Measurements from ENCODE around the gene PEX5. TPM values are rescaled to one million over a fixed set of nuclear protein-coding genes. Genes with fewer than 3 reads are reported as not detected.
"Not testable (repeated sequence)": the region's sequence is repeated elsewhere in the genome, so short reads cannot be mapped to it uniquely, and the experiment has no call there.

The PEX5 gene
- total RNA-seq, 1 donor from 2014 or later, result 39.7 TPM

DNA sequence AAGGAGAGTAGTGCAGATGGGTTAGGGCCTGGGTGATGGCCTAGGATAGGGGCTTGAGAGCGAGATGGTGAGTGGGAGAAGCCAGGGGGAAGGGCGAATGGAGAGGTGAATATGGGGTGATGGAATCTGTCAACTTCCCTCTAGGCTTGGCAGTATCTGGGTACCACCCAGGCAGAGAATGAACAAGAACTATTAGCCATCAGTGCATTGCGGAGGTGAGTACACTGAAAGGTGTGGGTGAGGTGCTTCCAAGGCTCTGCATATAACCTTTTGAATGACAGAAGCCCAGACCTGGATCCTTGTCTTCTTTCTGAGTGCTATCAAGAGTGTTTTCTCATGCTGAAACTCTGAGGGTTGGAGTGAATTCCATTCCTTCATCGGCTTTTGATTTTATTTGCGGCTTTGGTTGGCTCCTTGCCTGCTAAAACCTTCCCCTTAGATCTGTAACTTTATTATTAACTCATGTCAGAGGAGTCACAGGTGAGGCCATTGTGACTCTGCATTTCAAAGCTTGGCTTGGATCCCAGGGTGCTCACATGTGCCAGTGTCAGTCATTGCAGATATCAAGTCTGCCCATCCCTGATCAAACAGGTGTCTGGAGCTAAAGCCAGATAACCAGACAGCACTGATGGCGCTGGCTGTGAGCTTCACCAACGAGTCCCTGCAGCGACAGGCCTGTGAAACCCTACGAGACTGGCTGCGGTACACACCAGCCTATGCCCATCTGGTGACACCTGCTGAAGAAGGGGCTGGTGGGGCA, 18.6 kb downstream of the PEX5 start:
- peaks cover 49 to 68% (median 68%) of the 10 kb centered on the region in 3 donors for H3K36me3 ChIP-seq (ENCODE audit: control insufficient read depth in 3 of 3, insufficient read depth in 3 of 3, low read length in 3 of 3)
- H3K27ac ChIP-seq (ENCODE audit: low read depth, low read length), result peak overlapping the region; percentile 70
- no peak overlapping the region for H3K9ac ChIP-seq (ENCODE audit: low read depth in 1 of 3, low read length in 3 of 3)

DNA sequence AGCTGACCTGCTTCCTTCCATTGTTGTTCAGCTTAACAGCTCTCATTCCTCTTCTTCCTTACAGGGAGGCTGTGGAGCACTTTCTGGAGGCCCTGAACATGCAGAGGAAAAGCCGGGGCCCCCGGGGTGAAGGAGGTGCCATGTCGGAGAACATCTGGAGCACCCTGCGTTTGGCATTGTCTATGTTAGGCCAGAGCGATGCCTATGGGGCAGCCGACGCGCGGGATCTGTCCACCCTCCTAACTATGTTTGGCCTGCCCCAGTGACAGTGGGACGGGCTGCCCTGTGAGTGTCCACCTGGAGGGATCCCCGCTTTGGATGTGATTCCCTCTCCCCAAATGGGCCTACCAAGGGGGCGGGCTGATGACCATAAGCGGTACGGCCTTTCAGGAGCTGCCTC, 20.5 kb downstream of the PEX5 start:
- Histone ChIP-seq H3K9me3 (ENCODE audit: control insufficient read depth in 3 of 3, low read length in 3 of 3) (no peaks in the 10 kb centered on the region), H3K4me3 (ENCODE audit: low read length in 3 of 3) (no peak overlapping the region), H3K36me3 (ENCODE audit: control insufficient read depth in 3 of 3, insufficient read depth in 3 of 3, low read length in 3 of 3) (peaks cover 43 to 62% (median 60%) of the 10 kb centered on the region in 3 donors), H3K4me1 (ENCODE audit: control insufficient read depth in 3 of 3, insufficient read depth in 3 of 3, low read length in 3 of 3) (peaks cover 6 to 10% (median 8%) of the 10 kb centered on the region in 3 donors), H3K9ac (ENCODE audit: low read depth in 1 of 3, low read length in 3 of 3) (no peak overlapping the region), H3K27ac (ENCODE audit: low read depth, low read length) (no peak overlapping the region), H3K27me3 (ENCODE audit: control insufficient read depth in 3 of 3, insufficient read depth in 3 of 3, low read length in 3 of 3) (no peaks in the 10 kb centered on the region)

More for the DNA sequence above, 18.6 kb downstream of the PEX5 start:
- Histone ChIP-seq H3K4me3 (ENCODE audit: low read length in 3 of 3) (peak overlapping the region in 1 of 3 donors; percentile 17), H3K4me1 (ENCODE audit: control insufficient read depth in 3 of 3, insufficient read depth in 3 of 3, low read length in 3 of 3) (peaks cover 6 to 10% (median 8%) of the 10 kb centered on the region in 3 donors), H3K9me3 (ENCODE audit: control insufficient read depth in 3 of 3, low read length in 3 of 3) (no peaks in the 10 kb centered on the region), H3K27me3 (ENCODE audit: control insufficient read depth in 3 of 3, insufficient read depth in 3 of 3, low read length in 3 of 3) (no peaks in the 10 kb centered on the region)

DNA sequence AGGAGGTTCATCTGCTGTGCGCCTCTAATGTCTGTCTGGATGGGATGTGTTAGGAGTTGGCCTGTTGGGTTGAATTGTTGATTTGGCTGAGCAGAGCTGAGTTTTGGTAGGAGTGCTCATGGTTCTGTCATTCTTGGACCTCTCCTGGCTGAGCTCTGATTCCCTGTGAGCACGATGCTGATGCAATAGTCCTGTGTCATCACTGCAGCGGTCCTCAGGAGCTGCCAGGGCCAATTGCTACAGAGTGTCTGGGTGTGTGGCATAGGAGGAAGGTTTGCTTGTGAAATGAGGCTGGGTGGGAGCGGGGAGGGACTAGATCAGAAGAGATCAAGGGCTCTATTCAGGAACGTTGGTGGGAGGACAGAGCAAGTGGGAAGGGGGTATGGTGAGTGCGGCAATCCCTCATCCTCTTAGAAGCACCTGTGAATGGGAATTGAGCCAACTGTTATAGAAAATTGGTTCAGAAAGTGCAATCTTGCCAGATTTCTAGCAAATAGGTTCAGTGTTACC, 21.2 kb downstream of the PEX5 start:
- Histone ChIP-seq H3K36me3 (ENCODE audit: control insufficient read depth in 3 of 3, insufficient read depth in 3 of 3, low read length in 3 of 3) (peaks cover 43 to 59% (median 56%) of the 10 kb centered on the region in 3 donors), H3K4me1 (ENCODE audit: control insufficient read depth in 3 of 3, insufficient read depth in 3 of 3, low read length in 3 of 3) (peaks cover 6 to 10% (median 8%) of the 10 kb centered on the region in 3 donors), H3K9me3 (ENCODE audit: control insufficient read depth in 3 of 3, low read length in 3 of 3) (no peaks in the 10 kb centered on the region), H3K27me3 (ENCODE audit: control insufficient read depth in 3 of 3, insufficient read depth in 3 of 3, low read length in 3 of 3) (no peaks in the 10 kb centered on the region), H3K9ac (ENCODE audit: low read depth in 1 of 3, low read length in 3 of 3) (no peak overlapping the region), H3K27ac (ENCODE audit: low read depth, low read length) (no peak overlapping the region), H3K4me3 (ENCODE audit: low read length in 3 of 3) (no peak overlapping the region)

DNA sequence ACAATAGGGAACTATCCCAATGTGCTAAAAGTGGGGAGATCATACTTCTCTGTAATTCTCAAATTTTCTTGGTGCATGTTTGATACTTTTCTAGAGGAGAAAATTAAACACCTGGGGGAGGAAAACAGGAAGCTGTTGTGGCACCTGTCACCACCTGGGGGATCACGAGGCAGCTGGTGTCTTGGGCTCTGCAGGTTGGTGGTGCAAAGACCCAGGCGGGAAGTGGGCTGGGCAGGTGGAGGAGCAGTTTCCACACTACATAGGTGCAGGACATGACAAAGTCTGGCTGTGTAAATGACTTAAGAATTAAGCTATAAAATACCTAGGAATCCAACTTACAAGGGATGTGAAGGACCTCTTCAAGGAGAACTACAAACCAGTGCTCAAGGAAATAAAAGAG, 23.2 kb downstream of the PEX5 start:
- H3K4me3 ChIP-seq (ENCODE audit: low read length in 3 of 3), result no peak overlapping the region
- H3K27ac ChIP-seq (ENCODE audit: low read depth, low read length), result no peak overlapping the region
- H3K36me3 ChIP-seq (ENCODE audit: control insufficient read depth in 3 of 3, insufficient read depth in 3 of 3, low read length in 3 of 3), result peaks cover 37 to 43% (median 41%) of the 10 kb centered on the region in 3 donors
- no peaks in the 10 kb centered on the region for H3K27me3 ChIP-seq (ENCODE audit: control insufficient read depth in 3 of 3, insufficient read depth in 3 of 3, low read length in 3 of 3)
- no peaks in the 10 kb centered on the region for H3K9me3 ChIP-seq (ENCODE audit: control insufficient read depth in 3 of 3, low read length in 3 of 3)
- no peak overlapping the region for H3K9ac ChIP-seq (ENCODE audit: low read depth in 1 of 3, low read length in 3 of 3)
- H3K4me1 ChIP-seq (ENCODE audit: control insufficient read depth in 3 of 3, insufficient read depth in 3 of 3, low read length in 3 of 3), result peaks cover 6 to 9% (median 8%) of the 10 kb centered on the region in 3 donors

DNA sequence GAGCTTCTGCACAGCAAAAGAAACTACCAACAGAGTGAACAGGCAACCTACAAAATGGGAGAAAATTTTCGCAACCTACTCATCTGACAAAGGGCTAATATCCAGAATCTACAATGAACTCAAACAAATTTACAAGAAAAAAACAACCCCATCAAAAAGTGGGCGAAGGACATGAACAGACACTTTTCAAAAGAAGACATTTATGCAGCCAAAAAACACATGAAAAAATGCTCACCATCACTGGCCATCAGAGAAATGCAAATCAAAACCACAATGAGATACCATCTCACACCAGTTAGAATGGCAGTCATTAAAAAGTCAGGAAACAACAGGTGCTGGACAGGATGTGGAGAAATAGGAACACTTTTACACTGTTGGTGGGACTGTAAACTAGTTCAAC, 24.3 kb downstream of the PEX5 start:
- H3K4me1 ChIP-seq (ENCODE audit: control insufficient read depth in 3 of 3, insufficient read depth in 3 of 3, low read length in 3 of 3); H3K4me3 ChIP-seq (ENCODE audit: low read length in 3 of 3): not testable (repeated sequence)
- peaks cover 30 to 33% (median 32%) of the 10 kb centered on the region in 3 donors for H3K36me3 ChIP-seq (ENCODE audit: control insufficient read depth in 3 of 3, insufficient read depth in 3 of 3, low read length in 3 of 3)

DNA sequence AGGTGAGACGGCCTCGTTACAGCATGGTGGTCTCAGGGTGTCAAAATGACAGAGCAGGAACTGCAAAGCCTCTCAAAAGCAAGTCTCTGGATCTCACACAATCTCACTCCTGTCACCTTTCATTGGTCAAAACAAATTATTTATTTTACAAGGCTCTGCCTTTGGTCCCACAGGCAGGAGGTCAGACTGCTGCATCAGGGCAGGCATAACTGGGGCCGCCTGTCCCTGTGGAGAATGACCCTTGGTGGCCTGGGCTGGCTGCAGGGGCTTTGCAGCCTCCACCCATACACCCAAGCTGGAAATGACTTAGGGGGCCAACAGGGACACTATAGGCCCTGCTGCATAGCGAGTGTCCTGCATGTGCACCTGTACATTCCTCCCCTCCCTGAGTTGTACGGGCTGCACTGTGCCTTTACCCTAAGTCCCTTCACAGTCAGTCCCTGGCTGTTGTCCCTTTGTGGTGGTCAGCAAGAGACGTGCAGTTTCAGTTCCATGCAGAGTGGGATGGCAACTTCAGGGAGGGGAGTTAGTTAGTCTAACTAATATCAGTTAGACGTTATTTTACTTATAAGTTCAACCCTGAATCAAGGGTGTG, 28.1 kb downstream of the PEX5 start:
- Histone ChIP-seq H3K9me3 (ENCODE audit: control insufficient read depth in 3 of 3, low read length in 3 of 3) (no peaks in the 10 kb centered on the region), H3K27me3 (ENCODE audit: control insufficient read depth in 3 of 3, insufficient read depth in 3 of 3, low read length in 3 of 3) (no peaks in the 10 kb centered on the region), H3K27ac (ENCODE audit: low read depth, low read length) (no peak overlapping the region), H3K36me3 (ENCODE audit: control insufficient read depth in 3 of 3, insufficient read depth in 3 of 3, low read length in 3 of 3) (peaks cover 3% of the 10 kb centered on the region in 3 donors), H3K9ac (ENCODE audit: low read depth in 1 of 3, low read length in 3 of 3) (no peak overlapping the region), H3K4me3 (ENCODE audit: low read length in 3 of 3) (no peak overlapping the region), H3K4me1 (ENCODE audit: control insufficient read depth in 3 of 3, insufficient read depth in 3 of 3, low read length in 3 of 3) (no peaks in the 10 kb centered on the region)

More for the DNA sequence above, 24.3 kb downstream of the PEX5 start:
- not testable (repeated sequence) for H3K9ac ChIP-seq (ENCODE audit: low read depth in 1 of 3, low read length in 3 of 3); H3K27me3 ChIP-seq (ENCODE audit: control insufficient read depth in 3 of 3, insufficient read depth in 3 of 3, low read length in 3 of 3); H3K9me3 ChIP-seq (ENCODE audit: control insufficient read depth in 3 of 3, low read length in 3 of 3); H3K27ac ChIP-seq (ENCODE audit: low read depth, low read length)

DNA sequence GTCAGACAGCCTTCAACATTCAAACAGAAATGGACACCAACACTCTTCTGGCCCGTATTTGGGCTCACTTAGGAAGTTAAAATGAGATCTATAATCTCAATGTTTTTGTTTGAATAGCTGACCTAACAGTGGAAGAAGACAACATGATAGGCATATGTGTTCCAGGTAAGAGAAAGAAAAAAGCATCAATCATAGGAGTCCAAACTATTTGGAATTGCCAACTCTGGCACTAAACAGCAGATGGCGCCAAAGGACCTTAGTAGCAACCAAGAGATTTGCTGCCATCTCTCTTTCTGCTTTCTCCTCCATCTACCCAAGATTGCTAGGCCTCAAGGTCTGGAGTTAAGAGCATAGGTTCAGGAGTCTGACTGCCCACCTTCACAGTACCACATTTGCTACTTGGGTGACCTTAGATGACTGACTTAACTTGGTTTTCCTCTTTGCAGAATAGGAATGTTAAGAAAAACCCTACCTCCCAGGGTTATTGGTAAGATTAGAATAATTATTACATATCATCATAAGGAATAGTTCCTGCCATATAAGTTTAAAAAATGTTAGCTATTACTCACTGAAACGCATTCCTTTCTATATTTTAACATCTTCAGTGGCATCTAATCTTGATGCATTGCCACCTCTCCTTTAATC, 30.2 kb downstream of the PEX5 start:
- Histone ChIP-seq H3K4me1 (ENCODE audit: control insufficient read depth in 3 of 3, insufficient read depth in 3 of 3, low read length in 3 of 3) (no peaks in the 10 kb centered on the region), H3K9me3 (ENCODE audit: control insufficient read depth in 3 of 3, low read length in 3 of 3) (no peaks in the 10 kb centered on the region), H3K4me3 (ENCODE audit: low read length in 3 of 3) (no peak overlapping the region), H3K9ac (ENCODE audit: low read depth in 1 of 3, low read length in 3 of 3) (no peak overlapping the region), H3K27ac (ENCODE audit: low read depth, low read length) (no peak overlapping the region), H3K27me3 (ENCODE audit: control insufficient read depth in 3 of 3, insufficient read depth in 3 of 3, low read length in 3 of 3) (no peaks in the 10 kb centered on the region), H3K36me3 (ENCODE audit: control insufficient read depth in 3 of 3, insufficient read depth in 3 of 3, low read length in 3 of 3) (no peaks in the 10 kb centered on the region)

DNA sequence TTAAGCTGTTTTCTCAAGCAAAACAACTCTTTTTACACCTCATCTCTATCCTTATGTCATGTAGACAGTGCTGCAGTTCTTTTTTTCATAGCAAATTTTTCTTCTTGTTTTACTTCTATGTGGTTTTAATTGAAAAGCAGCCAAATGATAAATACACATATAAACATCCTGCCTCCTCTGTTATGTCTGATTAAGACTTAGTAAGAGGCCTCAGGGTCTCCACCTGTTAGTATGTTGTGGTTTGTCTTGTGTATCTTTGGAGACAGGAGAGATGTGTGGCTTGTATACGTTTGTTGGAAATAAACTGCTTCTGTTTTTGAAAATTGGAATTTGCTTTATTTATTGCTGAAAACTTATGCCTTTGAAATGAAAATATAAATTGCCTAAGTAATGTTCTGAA, 32.0 kb downstream of the PEX5 start:
- H3K27ac ChIP-seq (ENCODE audit: low read depth, low read length), result no peak overlapping the region
- no peaks in the 10 kb centered on the region for H3K36me3 ChIP-seq (ENCODE audit: control insufficient read depth in 3 of 3, insufficient read depth in 3 of 3, low read length in 3 of 3)
- H3K27me3 ChIP-seq (ENCODE audit: control insufficient read depth in 3 of 3, insufficient read depth in 3 of 3, low read length in 3 of 3), result no peaks in the 10 kb centered on the region
- no peak overlapping the region for H3K9ac ChIP-seq (ENCODE audit: low read depth in 1 of 3, low read length in 3 of 3)
- no peak overlapping the region for H3K4me3 ChIP-seq (ENCODE audit: low read length in 3 of 3)
- no peaks in the 10 kb centered on the region for H3K4me1 ChIP-seq (ENCODE audit: control insufficient read depth in 3 of 3, insufficient read depth in 3 of 3, low read length in 3 of 3)
- H3K9me3 ChIP-seq (ENCODE audit: control insufficient read depth in 3 of 3, low read length in 3 of 3), result no peaks in the 10 kb centered on the region

DNA sequence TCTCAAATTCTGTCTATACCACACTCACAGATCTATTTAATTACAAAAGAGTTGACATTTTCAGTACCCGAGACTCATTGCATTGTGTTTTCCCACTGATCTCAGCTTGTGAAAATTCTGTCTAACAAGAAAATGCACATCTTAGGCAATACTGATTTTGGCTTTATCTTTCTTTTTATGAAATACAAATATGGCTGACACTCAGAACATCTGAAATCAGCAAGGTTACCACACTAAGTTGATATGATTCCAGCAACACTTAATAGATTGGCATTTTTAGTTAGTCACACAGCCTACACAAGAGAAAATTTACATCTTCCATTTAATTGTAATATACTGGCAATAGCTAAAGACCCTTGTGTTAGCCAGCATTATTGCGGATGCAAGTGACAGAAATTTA, 40.3 kb downstream of the PEX5 start:
- peaks cover 0 to 2% (median 0%) of the 10 kb centered on the region in 3 donors for H3K27me3 ChIP-seq (ENCODE audit: control insufficient read depth in 3 of 3, insufficient read depth in 3 of 3, low read length in 3 of 3)
- H3K9me3 ChIP-seq (ENCODE audit: control insufficient read depth in 3 of 3, low read length in 3 of 3), result no peaks in the 10 kb centered on the region
- H3K36me3 ChIP-seq (ENCODE audit: control insufficient read depth in 3 of 3, insufficient read depth in 3 of 3, low read length in 3 of 3), result no peaks in the 10 kb centered on the region
- H3K4me3 ChIP-seq (ENCODE audit: low read length in 3 of 3), result no peak overlapping the region
- no peak overlapping the region for H3K27ac ChIP-seq (ENCODE audit: low read depth, low read length)
- H3K9ac ChIP-seq (ENCODE audit: low read depth in 1 of 3, low read length in 3 of 3), result no peak overlapping the region
- no peaks in the 10 kb centered on the region for H3K4me1 ChIP-seq (ENCODE audit: control insufficient read depth in 3 of 3, insufficient read depth in 3 of 3, low read length in 3 of 3)
